Astrocyte (in vitro differentiated cells and primary cell): ENCODE results near the gene CNPY2.

Experiments used
- CTCF ChIP-seq: IDR thresholded peaks from 2 replicates; pipeline ENCODE4 v1.5.1; 2011; ENCODE audit warnings: low read depth, mild to moderate bottlenecking, inconsistent platforms, low read length, moderate library complexity; ENCODE audit not compliant: insufficient read depth
- EZH2 ChIP-seq: IDR thresholded peaks from 2 replicates; pipeline ENCODE4 v1.6.1; 2012; ENCODE audit warnings: mild to moderate bottlenecking, low read length, inconsistent platforms; ENCODE audit not compliant: insufficient read depth

DNA sequence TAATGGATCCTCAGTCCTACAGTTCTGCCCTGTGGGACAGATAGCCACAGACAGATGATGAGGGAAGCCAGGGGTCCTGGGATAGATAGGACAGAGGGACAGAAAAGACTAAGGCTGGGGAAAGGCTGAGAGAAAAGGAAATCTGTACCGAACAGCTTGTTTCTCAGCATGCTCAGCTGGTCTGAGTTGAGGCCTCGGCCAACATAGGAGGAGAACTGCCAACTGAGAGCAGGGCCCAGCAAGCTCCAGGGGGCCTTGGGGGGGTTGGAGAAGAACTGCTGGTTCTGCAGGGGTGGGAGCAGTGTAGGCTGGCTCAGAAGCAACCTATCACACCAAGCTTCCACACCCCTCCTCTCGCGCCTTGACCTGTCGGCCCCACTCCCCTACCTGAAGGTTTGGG is 33.0 kb upstream of the CNPY2 start:
- TF ChIP-seq CTCF, result no peak
- no peak for TF ChIP-seq EZH2
